ENCODE results near the gene SETBP1.

The SETBP1 gene

GRCh38 chr18:44730803-44731529 lies 50.3 kb downstream of the SETBP1 start:
- H3K4me3 ChIP-seq (ENCODE audit: low read depth, low read length), result no peak overlapping the region
- TF ChIP-seq CTCF (IDR thresholded peaks at IDR 0.05; ENCODE audit: insufficient read depth, low read depth, low read length, missing control alignments), result no peak
- no peak for DNase-seq (ENCODE audit: low read depth)

GRCh38 chr18:44731530-44732237 lies 51.0 kb downstream of the SETBP1 start:
- no peak overlapping the region for H3K4me3 ChIP-seq (ENCODE audit: low read depth, low read length)
- peak; percentile 49 for DNase-seq (ENCODE audit: low read depth)
- TF ChIP-seq CTCF (IDR thresholded peaks at IDR 0.05; ENCODE audit: insufficient read depth, low read depth, low read length, missing control alignments), result no peak

- TF ChIP-seq CTCF (IDR thresholded peaks at IDR 0.05; ENCODE audit: insufficient read depth, low read depth, low read length, missing control alignments), result no peak
- no peak overlapping the region for H3K4me3 ChIP-seq (ENCODE audit: low read depth, low read length)
- no peak for DNase-seq (ENCODE audit: low read depth)
Measured at GRCh38 chr18:44732238-44732563, 51.5 kb downstream of the SETBP1 start.

- no peak for TF ChIP-seq CTCF (IDR thresholded peaks at IDR 0.05; ENCODE audit: insufficient read depth, low read depth, low read length, missing control alignments)
- H3K4me3 ChIP-seq (ENCODE audit: low read depth, low read length), result no peak overlapping the region
- DNase-seq (ENCODE audit: low read depth), result no peak
Measured at GRCh38 chr18:44732599-44732998, 51.9 kb downstream of the SETBP1 start.

GRCh38 chr18:44733069-44733753 lies 52.5 kb downstream of the SETBP1 start:
- no peak for TF ChIP-seq CTCF (IDR thresholded peaks at IDR 0.05; ENCODE audit: insufficient read depth, low read depth, low read length, missing control alignments)
- H3K4me3 ChIP-seq (ENCODE audit: low read depth, low read length), result no peak overlapping the region
- DNase-seq (ENCODE audit: low read depth), result no peak

- no peak overlapping the region for H3K4me3 ChIP-seq (ENCODE audit: low read depth, low read length)
- TF ChIP-seq CTCF (IDR thresholded peaks at IDR 0.05; ENCODE audit: insufficient read depth, low read depth, low read length, missing control alignments), result no peak
- no peak for DNase-seq (ENCODE audit: low read depth)
Measured at GRCh38 chr18:44733754-44734465, 53.2 kb downstream of the SETBP1 start.
